Measurements from ENCODE around the gene PGA5. TPM values are rescaled to one million over a fixed set of nuclear protein-coding genes. Genes with fewer than 3 reads are reported as not detected.
"Not testable (repeated sequence)": the region's sequence is repeated elsewhere in the genome, so short reads cannot be mapped to it uniquely, and the experiment has no call there.

PGA5 gene
- total RNA-seq, 1 donor from 2014 or later, result 0.60 TPM

DNA sequence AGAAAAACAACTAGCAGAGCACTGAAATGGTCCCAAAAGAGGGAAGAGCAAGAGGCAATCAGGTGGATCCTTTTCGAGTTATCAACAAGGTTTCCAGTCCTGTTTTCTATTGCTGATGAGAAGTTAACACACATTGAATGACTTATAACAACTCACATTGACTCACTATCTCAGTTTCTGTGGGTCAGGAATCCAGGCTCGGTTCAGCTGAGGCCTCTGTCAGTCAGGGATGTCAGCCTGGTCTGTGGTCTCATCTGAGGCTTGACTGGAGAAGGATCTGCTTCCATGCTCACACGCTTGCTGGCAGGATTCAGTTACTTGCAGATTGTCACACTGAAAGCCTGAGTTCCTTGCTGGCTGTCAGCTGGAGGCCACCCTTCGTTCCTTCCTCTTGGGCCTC lies 22.7 kb upstream of the PGA5 start:
- H3K4me1 Mint-ChIP-seq (ENCODE audit: low read depth); H3K27me3 Mint-ChIP-seq; DNase-seq (ENCODE audit: low spot score, unreplicated experiment); H3K4me3 Mint-ChIP-seq (ENCODE audit: low read depth); H3K36me3 Mint-ChIP-seq (ENCODE audit: insufficient read depth); H3K27ac Mint-ChIP-seq; H3K9me3 Mint-ChIP-seq (ENCODE audit: low read depth): not testable (repeated sequence)

GRCh38 chr11:61219016-61219415 lies 22.0 kb upstream of the PGA5 start:
- not testable (repeated sequence) for H3K36me3 Mint-ChIP-seq (ENCODE audit: insufficient read depth)

DNA sequence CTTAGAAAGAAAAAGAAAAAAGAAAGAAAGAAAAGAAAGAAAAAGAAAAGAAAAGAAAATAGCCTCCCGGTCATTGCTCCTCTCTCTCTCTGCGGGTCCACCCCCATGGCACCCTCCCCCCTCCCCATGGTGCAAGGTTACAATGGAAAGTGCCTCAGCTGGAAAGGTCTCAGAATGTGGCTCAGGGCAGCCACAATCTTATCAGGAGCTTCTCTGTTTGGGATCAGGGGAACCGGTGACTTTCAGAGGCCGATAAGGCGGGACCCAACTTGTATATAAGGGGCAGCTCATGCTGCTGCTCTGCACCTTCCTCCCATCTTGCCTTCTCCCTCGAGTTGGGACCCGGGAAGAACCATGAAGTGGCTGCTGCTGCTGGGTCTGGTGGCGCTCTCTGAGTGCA lies 18.9 kb upstream of the PGA5 start, which contains the start of gene PGA4:
PGA4 (plus strand) TSS at position 301 of the 400 bp plus-strand sequence; CDS start at position 355, 54 bp downstream.
- not testable (repeated sequence) for H3K36me3 Mint-ChIP-seq (ENCODE audit: insufficient read depth); H3K9me3 Mint-ChIP-seq (ENCODE audit: low read depth); H3K27me3 Mint-ChIP-seq; H3K4me3 Mint-ChIP-seq (ENCODE audit: low read depth); H3K4me1 Mint-ChIP-seq (ENCODE audit: low read depth); DNase-seq (ENCODE audit: low spot score, unreplicated experiment); H3K27ac Mint-ChIP-seq

More at GRCh38 chr11:61219016-61219415, 22.0 kb upstream of the PGA5 start:
- H3K9me3 Mint-ChIP-seq (ENCODE audit: low read depth); H3K4me1 Mint-ChIP-seq (ENCODE audit: low read depth); DNase-seq (ENCODE audit: low spot score, unreplicated experiment); H3K27me3 Mint-ChIP-seq; H3K4me3 Mint-ChIP-seq (ENCODE audit: low read depth); H3K27ac Mint-ChIP-seq: not testable (repeated sequence)

DNA sequence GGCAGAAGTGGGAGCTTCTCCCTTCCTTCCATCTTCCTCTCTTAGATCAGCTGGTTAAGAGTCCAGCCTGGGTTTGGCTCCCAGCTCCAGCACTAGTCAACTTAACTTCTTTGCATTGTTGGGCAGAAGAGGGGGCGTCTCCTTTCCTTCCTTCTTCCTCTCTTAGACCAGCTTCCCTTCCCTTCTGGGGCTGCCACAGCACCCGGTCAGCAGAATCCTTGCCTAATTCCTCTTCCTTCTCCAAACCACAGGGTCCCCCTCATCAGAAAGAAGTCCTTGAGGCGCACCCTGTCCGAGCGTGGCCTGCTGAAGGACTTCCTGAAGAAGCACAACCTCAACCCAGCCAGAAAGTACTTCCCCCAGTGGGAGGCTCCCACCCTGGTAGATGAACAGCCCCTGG lies 18.3 kb upstream of the PGA5 start:
- H3K27me3 Mint-ChIP-seq; H3K4me3 Mint-ChIP-seq (ENCODE audit: low read depth); H3K36me3 Mint-ChIP-seq (ENCODE audit: insufficient read depth); H3K9me3 Mint-ChIP-seq (ENCODE audit: low read depth); H3K4me1 Mint-ChIP-seq (ENCODE audit: low read depth); H3K27ac Mint-ChIP-seq; DNase-seq (ENCODE audit: low spot score, unreplicated experiment): not testable (repeated sequence)

DNA sequence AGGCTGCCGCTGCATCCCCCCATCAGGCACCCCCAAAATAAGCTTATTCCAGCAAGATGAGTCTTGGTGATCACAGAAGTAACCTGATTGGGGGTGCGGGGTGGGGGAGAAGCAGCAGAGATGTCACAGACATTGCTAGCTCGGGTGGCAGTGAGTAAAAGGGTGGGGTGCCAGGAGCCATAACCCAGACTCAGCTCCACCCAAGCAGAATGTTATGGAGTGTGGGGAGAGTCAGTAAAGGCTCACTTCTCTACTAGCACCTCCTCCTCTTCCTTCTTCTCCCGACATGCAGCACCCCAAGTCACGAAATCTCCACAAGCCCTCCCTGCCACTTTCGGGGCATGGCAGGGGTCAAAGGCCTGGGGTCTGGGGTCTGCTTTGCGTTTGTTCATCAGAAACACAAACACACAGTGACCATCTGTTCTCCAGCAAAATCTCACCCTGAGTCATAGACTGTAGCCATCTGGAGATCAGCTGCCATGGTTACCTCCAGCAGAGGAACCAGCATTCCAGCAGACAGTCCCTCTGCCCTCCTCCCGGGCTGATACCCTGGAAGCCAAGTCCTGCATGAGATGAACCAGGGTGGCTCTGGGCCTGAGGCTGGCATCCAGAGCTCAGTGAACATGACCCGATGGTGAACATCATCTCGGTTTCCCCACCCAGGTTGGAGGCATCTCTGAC lies 14.4 kb upstream of the PGA5 start:
- not testable (repeated sequence) for H3K9me3 Mint-ChIP-seq (ENCODE audit: low read depth); H3K27me3 Mint-ChIP-seq; H3K4me3 Mint-ChIP-seq (ENCODE audit: low read depth); DNase-seq (ENCODE audit: low spot score, unreplicated experiment); H3K36me3 Mint-ChIP-seq (ENCODE audit: insufficient read depth); H3K27ac Mint-ChIP-seq; H3K4me1 Mint-ChIP-seq (ENCODE audit: low read depth)

- not testable (repeated sequence) for H3K36me3 Mint-ChIP-seq (ENCODE audit: insufficient read depth); H3K9me3 Mint-ChIP-seq (ENCODE audit: low read depth); H3K27me3 Mint-ChIP-seq; DNase-seq (ENCODE audit: low spot score, unreplicated experiment); H3K4me1 Mint-ChIP-seq (ENCODE audit: low read depth); H3K4me3 Mint-ChIP-seq (ENCODE audit: low read depth); H3K27ac Mint-ChIP-seq
These were observed 11.5 kb upstream of the PGA5 start for GRCh38 chr11:61229458-61229857.

GRCh38 chr11:61231033-61231432 lies 9.9 kb upstream of the PGA5 start:
- not testable (repeated sequence) for H3K27me3 Mint-ChIP-seq; DNase-seq (ENCODE audit: low spot score, unreplicated experiment); H3K36me3 Mint-ChIP-seq (ENCODE audit: insufficient read depth); H3K4me3 Mint-ChIP-seq (ENCODE audit: low read depth); H3K9me3 Mint-ChIP-seq (ENCODE audit: low read depth); H3K27ac Mint-ChIP-seq; H3K4me1 Mint-ChIP-seq (ENCODE audit: low read depth)

- H3K4me3 Mint-ChIP-seq (ENCODE audit: low read depth), result not testable (repeated sequence)
These were observed 9.4 kb upstream of the PGA5 start for GRCh38 chr11:61231585-61231984.

GRCh38 chr11:61232548-61233145 lies 8.3 kb upstream of the PGA5 start:
- H3K9me3 Mint-ChIP-seq (ENCODE audit: low read depth); H3K27me3 Mint-ChIP-seq; DNase-seq (ENCODE audit: low spot score, unreplicated experiment); H3K4me1 Mint-ChIP-seq (ENCODE audit: low read depth); H3K27ac Mint-ChIP-seq; H3K4me3 Mint-ChIP-seq (ENCODE audit: low read depth); H3K36me3 Mint-ChIP-seq (ENCODE audit: insufficient read depth): not testable (repeated sequence)

More at GRCh38 chr11:61231585-61231984, 9.4 kb upstream of the PGA5 start:
- DNase-seq (ENCODE audit: low spot score, unreplicated experiment); H3K9me3 Mint-ChIP-seq (ENCODE audit: low read depth); H3K36me3 Mint-ChIP-seq (ENCODE audit: insufficient read depth); H3K4me1 Mint-ChIP-seq (ENCODE audit: low read depth); H3K27ac Mint-ChIP-seq; H3K27me3 Mint-ChIP-seq: not testable (repeated sequence)

- H3K4me3 Mint-ChIP-seq (ENCODE audit: low read depth); H3K27ac Mint-ChIP-seq; DNase-seq (ENCODE audit: low spot score, unreplicated experiment); H3K4me1 Mint-ChIP-seq (ENCODE audit: low read depth); H3K9me3 Mint-ChIP-seq (ENCODE audit: low read depth); H3K27me3 Mint-ChIP-seq; H3K36me3 Mint-ChIP-seq (ENCODE audit: insufficient read depth): not testable (repeated sequence)
These were observed 3.8 kb upstream of the PGA5 start for GRCh38 chr11:61237130-61237529.

GRCh38 chr11:61240288-61240687 lies 687 bp upstream of the PGA5 start:
- not testable (repeated sequence) for H3K4me3 Mint-ChIP-seq (ENCODE audit: low read depth); H3K9me3 Mint-ChIP-seq (ENCODE audit: low read depth); H3K27me3 Mint-ChIP-seq; H3K27ac Mint-ChIP-seq; DNase-seq (ENCODE audit: low spot score, unreplicated experiment); H3K4me1 Mint-ChIP-seq (ENCODE audit: low read depth); H3K36me3 Mint-ChIP-seq (ENCODE audit: insufficient read depth)

GRCh38 chr11:61241526-61241925 lies 551 bp downstream of the PGA5 start:
- not testable (repeated sequence) for H3K9me3 Mint-ChIP-seq (ENCODE audit: low read depth); H3K4me1 Mint-ChIP-seq (ENCODE audit: low read depth); H3K4me3 Mint-ChIP-seq (ENCODE audit: low read depth); H3K27ac Mint-ChIP-seq; H3K36me3 Mint-ChIP-seq (ENCODE audit: insufficient read depth); H3K27me3 Mint-ChIP-seq; DNase-seq (ENCODE audit: low spot score, unreplicated experiment)

DNA sequence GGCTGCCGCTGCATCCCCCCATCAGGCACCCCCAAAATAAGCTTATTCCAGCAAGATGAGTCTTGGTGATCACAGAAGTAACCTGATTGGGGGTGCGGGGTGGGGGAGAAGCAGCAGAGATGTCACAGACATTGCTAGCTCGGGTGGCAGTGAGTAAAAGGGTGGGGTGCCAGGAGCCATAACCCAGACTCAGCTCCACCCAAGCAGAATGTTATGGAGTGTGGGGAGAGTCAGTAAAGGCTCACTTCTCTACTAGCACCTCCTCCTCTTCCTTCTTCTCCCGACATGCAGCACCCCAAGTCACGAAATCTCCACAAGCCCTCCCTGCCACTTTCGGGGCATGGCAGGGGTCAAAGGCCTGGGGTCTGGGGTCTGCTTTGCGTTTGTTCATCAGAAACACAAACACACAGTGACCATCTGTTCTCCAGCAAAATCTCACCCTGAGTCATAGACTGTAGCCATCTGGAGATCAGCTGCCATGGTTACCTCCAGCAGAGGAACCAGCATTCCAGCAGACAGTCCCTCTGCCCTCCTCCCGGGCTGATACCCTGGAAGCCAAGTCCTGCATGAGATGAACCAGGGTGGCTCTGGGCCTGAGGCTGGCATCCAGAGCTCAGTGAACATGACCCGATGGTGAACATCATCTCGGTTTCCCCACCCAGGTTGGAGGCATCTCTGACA lies 4.4 kb downstream of the PGA5 start:
- H3K9me3 Mint-ChIP-seq (ENCODE audit: low read depth); H3K4me3 Mint-ChIP-seq (ENCODE audit: low read depth); H3K4me1 Mint-ChIP-seq (ENCODE audit: low read depth); H3K27me3 Mint-ChIP-seq; H3K27ac Mint-ChIP-seq; DNase-seq (ENCODE audit: low spot score, unreplicated experiment); H3K36me3 Mint-ChIP-seq (ENCODE audit: insufficient read depth): not testable (repeated sequence)

Data from progenitor cell of endocrine pancreas (in vitro differentiated cells).